GM12865 (cell line): ENCODE measurements around the gene SPAG8.
A peak's percentile ranks its signal among the peaks of the same experiment; 100 is the strongest.

Source experiments
- DNase-seq: peaks from one replicate; pipeline ENCODE4 v3.0.0; 2010; ENCODE audit warnings: low read depth
- H3K4me3 ChIP-seq: 2 replicates; pipeline ENCODE4 v1.5.1; 2011; ENCODE audit warnings: mild to moderate bottlenecking, low read depth, low read length, control low read depth
- TF ChIP-seq, protein P1 (sequence below): IDR thresholded peaks from 2 replicates; pipeline ENCODE4 v1.5.1; 2011; ENCODE audit warnings: low read length, control low read depth, low read depth, inconsistent platforms; ENCODE audit not compliant: insufficient read depth; ENCODE audit errors: missing control alignments

Gene SPAG8, protein sequence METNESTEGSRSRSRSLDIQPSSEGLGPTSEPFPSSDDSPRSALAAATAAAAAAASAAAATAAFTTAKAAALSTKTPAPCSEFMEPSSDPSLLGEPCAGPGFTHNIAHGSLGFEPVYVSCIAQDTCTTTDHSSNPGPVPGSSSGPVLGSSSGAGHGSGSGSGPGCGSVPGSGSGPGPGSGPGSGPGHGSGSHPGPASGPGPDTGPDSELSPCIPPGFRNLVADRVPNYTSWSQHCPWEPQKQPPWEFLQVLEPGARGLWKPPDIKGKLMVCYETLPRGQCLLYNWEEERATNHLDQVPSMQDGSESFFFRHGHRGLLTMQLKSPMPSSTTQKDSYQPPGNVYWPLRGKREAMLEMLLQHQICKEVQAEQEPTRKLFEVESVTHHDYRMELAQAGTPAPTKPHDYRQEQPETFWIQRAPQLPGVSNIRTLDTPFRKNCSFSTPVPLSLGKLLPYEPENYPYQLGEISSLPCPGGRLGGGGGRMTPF

DNA sequence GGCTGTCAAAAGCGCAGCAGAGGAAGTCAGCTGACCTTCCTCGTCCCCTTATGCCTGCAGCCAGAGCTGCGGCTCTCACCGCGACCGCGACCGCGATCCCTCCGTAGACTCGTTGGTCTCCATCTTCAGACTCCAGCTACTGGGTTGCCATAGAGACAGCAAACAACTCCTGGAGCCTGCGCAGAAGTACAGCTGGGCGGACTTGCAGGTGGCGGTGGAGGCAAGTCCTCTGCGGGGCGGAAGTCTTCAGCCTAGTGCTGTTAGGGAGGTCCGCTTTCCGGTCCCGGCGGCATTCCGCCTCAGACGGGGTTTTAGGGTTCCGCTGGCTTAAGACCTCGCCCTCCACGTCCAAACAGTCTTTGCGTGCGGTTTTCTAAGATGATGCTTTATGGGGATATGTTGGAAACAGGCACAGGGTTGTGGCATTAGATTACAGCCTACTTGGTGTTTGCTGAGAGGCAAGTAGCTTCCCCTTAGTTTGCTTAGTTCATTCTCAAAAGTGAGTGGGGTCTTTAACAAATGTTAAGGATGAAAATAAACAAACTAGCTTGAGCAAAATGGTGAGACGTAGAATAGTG lies at the start of gene SPAG8:
Gene SPAG8 (minus strand): TSS at position 238 of the 578 bp plus-strand sequence. CDS start 115 bp downstream, at position 123.
- H3K4me3 ChIP-seq = peak within 1 kb of the TSS; percentile 50
- DNase-seq = peak; percentile 99
- TF ChIP-seq, protein P1, sequence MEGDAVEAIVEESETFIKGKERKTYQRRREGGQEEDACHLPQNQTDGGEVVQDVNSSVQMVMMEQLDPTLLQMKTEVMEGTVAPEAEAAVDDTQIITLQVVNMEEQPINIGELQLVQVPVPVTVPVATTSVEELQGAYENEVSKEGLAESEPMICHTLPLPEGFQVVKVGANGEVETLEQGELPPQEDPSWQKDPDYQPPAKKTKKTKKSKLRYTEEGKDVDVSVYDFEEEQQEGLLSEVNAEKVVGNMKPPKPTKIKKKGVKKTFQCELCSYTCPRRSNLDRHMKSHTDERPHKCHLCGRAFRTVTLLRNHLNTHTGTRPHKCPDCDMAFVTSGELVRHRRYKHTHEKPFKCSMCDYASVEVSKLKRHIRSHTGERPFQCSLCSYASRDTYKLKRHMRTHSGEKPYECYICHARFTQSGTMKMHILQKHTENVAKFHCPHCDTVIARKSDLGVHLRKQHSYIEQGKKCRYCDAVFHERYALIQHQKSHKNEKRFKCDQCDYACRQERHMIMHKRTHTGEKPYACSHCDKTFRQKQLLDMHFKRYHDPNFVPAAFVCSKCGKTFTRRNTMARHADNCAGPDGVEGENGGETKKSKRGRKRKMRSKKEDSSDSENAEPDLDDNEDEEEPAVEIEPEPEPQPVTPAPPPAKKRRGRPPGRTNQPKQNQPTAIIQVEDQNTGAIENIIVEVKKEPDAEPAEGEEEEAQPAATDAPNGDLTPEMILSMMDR = no peak

DNA sequence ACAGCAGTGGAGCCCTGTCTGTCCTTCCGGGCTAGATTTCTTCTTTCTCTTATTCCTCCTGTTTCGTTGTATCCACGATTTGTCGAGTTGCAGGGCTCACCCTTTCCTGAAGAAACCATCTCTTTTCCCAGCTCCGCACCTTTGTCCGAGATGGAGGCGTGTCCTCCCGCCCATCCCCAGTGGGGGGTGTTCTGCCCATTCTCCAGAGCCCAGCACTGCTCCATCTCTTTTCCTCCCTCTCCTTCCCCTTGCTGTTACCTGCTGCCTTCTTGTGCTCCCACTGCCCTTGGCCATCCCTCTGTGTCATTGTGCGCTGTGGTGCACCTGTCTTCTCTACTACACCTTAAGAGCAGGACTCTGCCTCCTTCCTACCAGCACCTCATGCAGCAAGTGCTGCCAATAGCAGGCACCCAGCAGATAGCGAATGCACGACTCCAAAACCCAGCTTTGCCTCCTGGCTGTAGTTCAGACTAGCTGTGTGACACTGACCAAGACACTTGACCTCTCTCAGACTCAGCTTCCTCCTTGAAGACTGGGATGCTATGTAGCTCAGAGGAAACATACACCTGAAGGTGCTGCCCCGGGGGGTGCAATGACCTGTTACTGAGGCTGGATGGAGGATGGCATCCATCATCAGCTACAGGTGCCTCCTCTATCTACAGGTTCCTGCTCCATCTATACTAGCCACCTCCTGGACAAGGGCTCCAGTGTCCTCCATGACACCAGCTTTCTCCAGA lies 49.3 kb upstream of the SPAG8 start:
- DNase-seq = no peak
- TF ChIP-seq, protein P1 = no peak
- no peak overlapping the region for H3K4me3 ChIP-seq

DNA sequence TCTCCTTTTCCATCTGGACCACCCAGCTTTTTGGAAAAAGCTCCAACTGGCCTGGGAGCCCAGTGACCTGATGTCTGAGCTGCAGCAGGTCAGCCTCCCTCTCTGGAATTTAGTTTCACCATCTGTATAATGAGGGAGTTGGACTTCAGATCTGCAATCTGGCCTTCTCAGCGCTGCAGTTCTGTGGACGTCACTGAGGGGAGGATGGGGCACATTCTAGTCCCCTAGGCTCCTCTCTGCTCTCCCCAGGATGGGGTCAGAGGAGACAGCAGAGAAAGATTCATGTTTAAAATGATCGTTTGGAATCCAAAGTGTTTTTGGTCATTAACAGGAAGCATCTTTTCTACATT lies 47.9 kb upstream of the SPAG8 start:
- no peak overlapping the region for H3K4me3 ChIP-seq
- TF ChIP-seq, protein P1 = no peak
- no peak for DNase-seq

DNA sequence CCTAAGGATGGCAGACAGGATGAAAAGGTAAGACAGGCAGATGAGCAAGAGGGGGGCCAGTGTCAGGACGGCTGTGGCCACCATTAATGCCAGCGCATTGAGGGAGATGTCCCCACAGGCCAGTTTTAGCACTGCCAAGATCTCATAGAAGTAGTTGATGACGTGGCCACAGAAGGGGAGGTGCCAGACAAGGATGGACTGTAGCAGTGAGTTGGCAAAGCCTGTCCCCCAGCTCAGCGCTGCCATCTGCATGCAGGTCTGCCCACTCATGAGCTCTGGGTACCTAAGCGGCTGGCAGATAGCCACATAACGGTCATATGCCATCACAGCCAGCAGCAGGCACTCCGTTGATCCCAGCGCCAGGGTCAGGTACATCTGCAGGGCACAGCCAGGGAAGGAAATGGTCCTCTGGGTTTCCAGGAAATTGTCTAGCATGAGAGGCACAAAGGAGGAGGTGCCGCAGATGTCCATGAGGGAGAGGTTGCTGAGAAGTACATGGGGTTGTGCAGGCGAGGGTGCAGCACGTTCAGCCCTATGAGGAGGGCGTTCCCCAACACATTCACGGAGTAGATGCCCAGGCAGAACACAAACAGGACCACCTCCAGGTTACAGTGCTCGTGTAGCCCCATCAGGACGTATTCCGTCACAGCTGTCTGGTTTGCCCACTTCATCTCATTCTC lies 47.4 kb upstream of the SPAG8 start:
- TF ChIP-seq, protein P1 = peak; percentile 9
- peak; percentile 60 for DNase-seq
- H3K4me3 ChIP-seq = no peak overlapping the region

DNA sequence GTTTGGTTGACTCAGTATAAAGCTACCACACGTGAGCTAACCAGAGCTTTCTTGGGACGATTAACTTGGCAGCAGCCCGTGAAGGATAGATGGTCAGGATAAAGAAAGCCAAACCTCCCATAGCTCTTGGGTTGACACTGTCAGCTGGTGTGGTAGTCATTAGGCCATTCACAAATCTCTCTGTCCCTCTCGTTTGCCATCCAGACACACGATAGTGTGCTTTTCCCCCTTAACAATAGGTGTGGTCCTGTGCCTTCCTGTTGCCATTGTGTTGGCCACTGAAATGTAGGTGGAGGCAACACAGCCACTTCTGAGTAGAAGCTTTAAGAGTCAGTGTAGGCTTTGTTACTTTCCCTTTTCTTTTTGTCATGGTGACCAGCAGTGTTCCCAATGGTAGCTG lies 46.4 kb upstream of the SPAG8 start:
- TF ChIP-seq, protein P1 = no peak
- no peak overlapping the region for H3K4me3 ChIP-seq
- DNase-seq = no peak

DNA sequence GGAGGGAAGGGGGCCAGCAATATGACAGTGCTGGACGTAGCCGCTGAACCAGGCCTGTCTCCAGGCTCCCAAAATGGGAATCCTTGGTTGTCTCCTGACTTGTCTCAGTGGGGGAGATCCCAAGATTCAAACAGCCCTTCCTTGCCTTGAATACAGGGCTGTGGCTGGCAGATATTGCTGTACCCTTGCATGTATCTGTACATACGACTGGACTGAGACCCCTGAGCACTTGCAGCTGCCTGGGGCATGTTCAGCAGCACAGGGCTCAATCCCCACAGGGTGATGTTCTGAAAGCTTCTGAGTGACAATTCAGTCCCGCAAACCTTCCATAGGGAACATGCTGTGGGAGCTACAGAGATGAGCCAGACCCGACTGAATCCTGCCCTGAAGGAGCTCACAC lies 44.8 kb upstream of the SPAG8 start:
- H3K4me3 ChIP-seq = no peak overlapping the region
- no peak for DNase-seq
- TF ChIP-seq, protein P1 = no peak
